H9 (cell line): Measurements from ENCODE around the gene BCL11B. TPM values are rescaled to one million over a fixed set of nuclear protein-coding genes. Genes with fewer than 3 reads are reported as not detected.

Experiments
- DNase-seq: peaks from one replicate; pipeline ENCODE4 v3.0.0-alpha.2; 2017
- H2AFZ ChIP-seq: one replicate; pipeline ENCODE4 v1.6.1; 2013; ENCODE audit warnings: mild to moderate bottlenecking, low read length, control low read depth, moderate library complexity
- H2AK5ac ChIP-seq: 2 replicates; pipeline ENCODE4 v1.6.1; 2013; ENCODE audit warnings: low read length, control low read depth, mixed read lengths; ENCODE audit not compliant: insufficient read length
- H2BK120ac ChIP-seq: one replicate; pipeline ENCODE4 v1.6.1; 2013; ENCODE audit warnings: low read depth, mild to moderate bottlenecking, low read length, control low read depth, inconsistent platforms; ENCODE audit not compliant: poor library complexity, severe bottlenecking
- H2BK12ac ChIP-seq: 2 replicates; pipeline ENCODE4 v1.6.1; 2013; ENCODE audit warnings: low read length, control low read depth, mixed read lengths, low read depth; ENCODE audit not compliant: insufficient read length
- H2BK15ac ChIP-seq: 2 replicates; pipeline ENCODE4 v1.6.1; 2013; ENCODE audit warnings: low read depth, low read length, control low read depth
- H2BK20ac ChIP-seq: one replicate; pipeline ENCODE4 v1.6.1; 2013; ENCODE audit warnings: low read depth, mild to moderate bottlenecking, low read length, control low read depth, inconsistent platforms; ENCODE audit not compliant: poor library complexity, severe bottlenecking
- H2BK5ac ChIP-seq: 2 replicates; pipeline ENCODE4 v1.6.1; 2013; ENCODE audit warnings: low read length, control low read depth, mixed read lengths; ENCODE audit not compliant: insufficient read length
- H3K14ac ChIP-seq: 2 replicates; pipeline ENCODE4 v1.6.1; 2013; ENCODE audit warnings: low read length, control low read depth; ENCODE audit not compliant: insufficient read depth
- H3K18ac ChIP-seq: 2 replicates; pipeline ENCODE4 v1.6.1; 2013; ENCODE audit warnings: low read depth, mild to moderate bottlenecking, mixed read lengths, low read length, control low read depth; ENCODE audit not compliant: insufficient read length
- H3K23ac ChIP-seq: 2 replicates; pipeline ENCODE4 v1.6.1; 2013; ENCODE audit warnings: low read length, control low read depth, mixed read lengths, low read depth; ENCODE audit not compliant: insufficient read length
- H3K23me2 ChIP-seq: 2 replicates; pipeline ENCODE4 v1.6.1; 2013; ENCODE audit warnings: low read depth, mild to moderate bottlenecking, mixed read lengths, low read length, control low read depth; ENCODE audit not compliant: insufficient read length, poor library complexity, severe bottlenecking
- H3K27ac ChIP-seq: 2 replicates; pipeline ENCODE4 v1.5.1; 2013; ENCODE audit warnings: low read length, control low read depth, mixed read lengths, low read depth; ENCODE audit not compliant: insufficient read length
- H3K27me3 ChIP-seq: 2 replicates; pipeline ENCODE4 v1.6.1; 2013; ENCODE audit warnings: low read length, control low read depth, inconsistent platforms; ENCODE audit not compliant: insufficient read depth
- H3K4ac ChIP-seq: 2 replicates; pipeline ENCODE4 v1.6.1; 2013; ENCODE audit warnings: low read depth, mild to moderate bottlenecking, control low read depth, inconsistent platforms, low read length, moderate library complexity
- H3K4me1 ChIP-seq: 2 replicates; pipeline ENCODE4 v1.6.1; 2013; ENCODE audit warnings: low read length, control low read depth, inconsistent platforms; ENCODE audit not compliant: insufficient read depth
- H3K4me2 ChIP-seq: 2 replicates; pipeline ENCODE4 v1.6.1; 2013; ENCODE audit warnings: low read length, control low read depth, mixed read lengths; ENCODE audit not compliant: insufficient read length, insufficient read depth
- H3K56ac ChIP-seq: 2 replicates; pipeline ENCODE4 v1.6.1; 2013; ENCODE audit warnings: low read depth, mild to moderate bottlenecking, mixed read lengths, low read length, control low read depth; ENCODE audit not compliant: insufficient read length
- H3K79me1 ChIP-seq: 2 replicates; pipeline ENCODE4 v1.6.1; 2013; ENCODE audit warnings: low read depth, mild to moderate bottlenecking, moderate library complexity, low read length, control low read depth, inconsistent platforms; ENCODE audit not compliant: insufficient read depth, poor library complexity, severe bottlenecking
- H3K79me2 ChIP-seq: 2 replicates; pipeline ENCODE4 v1.6.1; 2013; ENCODE audit warnings: low read length, control low read depth, inconsistent platforms; ENCODE audit not compliant: insufficient read depth
- H3K9ac ChIP-seq: 2 replicates; pipeline ENCODE4 v1.6.1; 2013; ENCODE audit warnings: low read length, control low read depth, mixed read lengths; ENCODE audit not compliant: insufficient read length; ENCODE audit errors: extremely low read depth
- H3K9me3 ChIP-seq: one replicate; pipeline ENCODE4 v1.6.1; 2013; ENCODE audit warnings: low read depth, low read length, inconsistent platforms; ENCODE audit not compliant: control insufficient read depth
- H3T11ph ChIP-seq: one replicate; pipeline ENCODE4 v1.6.1; 2013; ENCODE audit warnings: mild to moderate bottlenecking, low read length, control low read depth, inconsistent platforms
- H4K20me1 ChIP-seq: one replicate; pipeline ENCODE4 v1.6.1; 2013; ENCODE audit not compliant: control insufficient read depth, insufficient read length, insufficient read depth
- H4K5ac ChIP-seq: 2 replicates; pipeline ENCODE4 v1.6.1; 2013; ENCODE audit warnings: low read depth, mild to moderate bottlenecking, mixed read lengths, low read length, control low read depth; ENCODE audit not compliant: insufficient read length
- H4K8ac ChIP-seq: replicated peaks from 2 replicates; pipeline ENCODE4 v1.6.1; 2013; ENCODE audit warnings: low read length, control low read depth, mixed read lengths, low read depth; ENCODE audit not compliant: insufficient read length
- H4K91ac ChIP-seq: 2 replicates; pipeline ENCODE4 v1.6.1; 2013; ENCODE audit warnings: low read depth, mild to moderate bottlenecking, moderate library complexity, mixed read lengths, low read length, control low read depth; ENCODE audit not compliant: insufficient read length
- H3K27ac Mint-ChIP-seq, 3 experiments: 2 replicates in 2 of 3; 3 replicates in 1 of 3; pipeline ENCODE4 v1.8.0; 2020 to 2021; ENCODE audit warnings: mixed read lengths in 3 of 3, mild to moderate bottlenecking in 1 of 3, moderate library complexity in 1 of 3
- H3K27me3 Mint-ChIP-seq: 2 replicates; pipeline ENCODE4 v1.8.0; 2021; ENCODE audit warnings: low read depth, mild to moderate bottlenecking, moderate library complexity, mixed read lengths
- H3K36me3 Mint-ChIP-seq, 3 experiments: 2 replicates in 2 of 3; 3 replicates in 1 of 3; pipeline ENCODE4 v1.8.0; 2020 to 2021; ENCODE audit warnings: low read depth in 3 of 3, mixed read lengths in 3 of 3; ENCODE audit not compliant: insufficient read depth in 1 of 3
- H3K4me1 Mint-ChIP-seq, 2 experiments: 2 replicates each; pipeline ENCODE4 v1.8.0; 2020; ENCODE audit warnings: mixed read lengths in 2 of 2
- H3K4me3 Mint-ChIP-seq, 2 experiments: 2 replicates in 1 of 2; 3 replicates in 1 of 2; pipeline ENCODE4 v1.8.0; 2020 to 2021; ENCODE audit warnings: mild to moderate bottlenecking in 2 of 2, mixed read lengths in 2 of 2, moderate library complexity in 1 of 2
- H3K9me3 Mint-ChIP-seq, 2 experiments: 2 replicates in 1 of 2; 3 replicates in 1 of 2; pipeline ENCODE4 v1.8.0; 2020; ENCODE audit warnings: mild to moderate bottlenecking in 2 of 2, mixed read lengths in 2 of 2, moderate library complexity in 1 of 2
- CTCF ChIP-seq: fragments of 200-600 bp; sonication (generic); conservative IDR thresholded peaks from 3 replicates; pipeline ENCODE4 v1.8.0; 2021; ENCODE audit warnings: antibody characterized with exemption, mild to moderate bottlenecking
- WGBS: extraction: QIAGEN DNeasy Blood & Tissue Kit; methylation state at CpG from one replicate; pipeline ENCODE4 v1.1.7; 2013; ENCODE audit warnings: missing lambda C conversion rate, low lambda C conversion rate, mixed read lengths; ENCODE audit not compliant: insufficient read length; ENCODE audit errors: extremely low coverage; 5-methylcytosine and 5-hydroxymethylcytosine counted together
- total RNA-seq: library from RNA; stranded (reverse); gene quantifications from 2 replicates; pipeline ENCODE4 v1.2.1, GENCODE V29; 2021

BCL11B gene
- total RNA-seq, 1 experiment from 2014 or later: 4.9 TPM

DNA sequence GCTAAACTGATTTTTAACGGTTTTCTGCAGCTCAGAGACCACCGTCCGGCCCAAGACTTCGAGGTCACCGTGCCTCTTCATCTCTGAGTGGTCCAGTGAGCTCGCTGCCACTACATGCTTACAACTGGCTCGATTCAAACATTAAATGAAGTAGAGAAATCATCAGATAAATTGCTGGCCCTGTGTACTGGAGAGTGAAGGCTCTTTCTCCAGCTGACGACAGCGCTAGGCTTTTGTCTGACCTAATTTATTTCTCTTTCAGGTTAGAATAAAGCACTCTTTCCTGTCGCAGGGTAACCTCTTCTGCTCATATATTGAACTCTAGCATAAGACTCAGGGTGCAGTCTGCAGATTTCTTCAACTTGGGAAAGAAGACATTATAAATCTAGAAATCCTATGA lies 6.4 kb downstream of the BCL11B start:
- Histone ChIP-seq H4K5ac (no peak overlapping the region), H3K23me2 (peaks cover 9% of the 10 kb centered on the region), H3K9ac (no peak overlapping the region), H3K27ac (no peak overlapping the region), H3K9me3 (no peaks in the 10 kb centered on the region), H3K4me1 (peaks cover 25% of the 10 kb centered on the region; the same call in 1 of the 2 replicates), H2BK20ac (no peak overlapping the region), H3K4ac (no peak overlapping the region), H3K56ac (no peak overlapping the region), H2AFZ (no peak overlapping the region), H2AK5ac (no peak overlapping the region), H2BK5ac (no peak overlapping the region), H3K79me1 (no peaks in the 10 kb centered on the region), H4K91ac (no peak overlapping the region), H4K20me1 (peaks cover 5% of the 10 kb centered on the region), H3K18ac (no peak overlapping the region), H3K4me2 (no peak overlapping the region), H3K14ac (no peak overlapping the region), H2BK15ac (no peak overlapping the region), H4K8ac (no peak overlapping the region), H3K79me2 (no peaks in the 10 kb centered on the region; the same call in 1 of the 2 replicates), H3T11ph (no peak overlapping the region), H3K27me3 (no peaks in the 10 kb centered on the region), H3K23ac (no peak overlapping the region), H2BK12ac (no peak overlapping the region), H2BK120ac (no peak overlapping the region)
- TF ChIP-seq CTCF: no peak
- peaks cover 17% of the 10 kb centered on the region for H3K27me3 Mint-ChIP-seq
- no peak overlapping the region for H3K27ac Mint-ChIP-seq
- WGBS: no CpG with 5 or more reads among the region's 10 CpGs
- H3K4me3 Mint-ChIP-seq: peak overlapping the region in 1 of 2 experiments; percentile 43; a peak in 1 of 5 replicates
- no peak for DNase-seq
- H3K9me3 Mint-ChIP-seq: no peaks in the 10 kb centered on the region; a peak in 1 of 5 replicates
- peaks cover 0 to under 1% (median 0%) of the 10 kb centered on the region in 3 experiments; a peak in 1 of 7 replicates for H3K36me3 Mint-ChIP-seq
- H3K4me1 Mint-ChIP-seq: peaks cover 85 to 87% of the 10 kb centered on the region in 2 experiments
